GM18861 (cell line): ENCODE data around the gene MAEA.

ENCODE experiments used
- ATAC-seq: cut with Tn5 transposase; IDR thresholded peaks from one replicate; pipeline ENCODE4 v1.9.1; 2021; ENCODE audit not compliant: unreplicated experiment

The MAEA gene

DNA sequence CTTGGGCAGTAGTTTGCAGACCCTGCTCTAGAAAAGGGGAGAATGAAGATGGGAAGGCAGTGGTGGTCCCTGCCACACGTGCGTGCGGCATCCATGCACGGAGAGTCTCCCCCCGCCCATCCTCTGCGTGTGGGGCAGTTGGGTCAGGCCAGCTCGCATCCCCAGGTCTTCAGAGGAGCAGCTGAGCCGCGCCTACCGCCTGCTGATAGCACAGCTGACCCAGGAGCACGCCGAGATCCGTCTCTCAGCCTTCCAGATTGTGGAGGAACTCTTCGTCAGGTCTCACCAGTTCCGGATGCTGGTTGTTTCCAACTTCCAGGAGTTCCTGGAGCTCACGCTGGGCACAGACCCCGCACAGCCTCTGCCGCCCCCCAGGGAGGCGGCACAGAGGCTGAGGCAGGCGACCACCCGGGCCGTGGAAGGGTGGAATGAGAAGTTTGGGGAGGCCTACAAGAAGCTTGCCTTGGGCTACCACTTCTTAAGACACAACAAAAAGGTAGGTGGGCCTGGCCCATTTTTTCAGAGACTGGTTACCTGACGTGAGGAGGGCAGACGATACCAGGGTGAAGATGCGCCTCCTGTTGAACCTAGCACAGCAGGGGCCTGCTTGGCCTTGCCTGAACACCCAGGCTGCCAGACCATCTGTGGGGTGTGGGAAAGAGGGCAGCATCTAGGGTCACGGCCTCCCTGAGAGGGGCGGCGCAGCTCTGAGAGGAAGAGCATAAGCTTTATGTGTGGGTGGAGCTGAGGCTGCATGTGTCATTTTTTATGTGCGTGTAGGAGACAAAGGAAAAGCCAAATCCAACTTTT, 59.9 kb downstream of the MAEA start:
- no peak for ATAC-seq

GRCh38 chr4:1350169-1350520, 60.5 kb downstream of the MAEA start:
- ATAC-seq = no peak

- no peak for ATAC-seq
Measured at GRCh38 chr4:1351854-1352566, 62.3 kb downstream of the MAEA start.

DNA sequence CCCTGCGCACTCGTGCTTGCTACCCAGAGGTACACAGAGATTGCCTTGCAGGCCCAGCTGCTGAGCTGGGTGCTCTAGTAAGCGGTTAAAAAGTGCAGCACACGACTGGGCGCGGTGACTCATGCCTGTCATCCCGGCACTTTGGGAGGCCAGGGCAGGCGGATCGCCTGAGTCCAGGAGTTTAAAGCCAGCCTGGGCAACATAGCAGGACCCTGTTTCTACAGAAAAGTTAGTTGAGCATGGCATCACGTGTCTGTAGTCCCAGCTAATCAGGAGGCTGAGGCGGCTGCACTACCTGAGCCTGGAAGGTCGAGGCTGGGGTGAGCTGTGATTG, 62.8 kb downstream of the MAEA start:
- no peak for ATAC-seq

GRCh38 chr4:1353186-1354055, 63.7 kb downstream of the MAEA start:
- ATAC-seq = no peak

DNA sequence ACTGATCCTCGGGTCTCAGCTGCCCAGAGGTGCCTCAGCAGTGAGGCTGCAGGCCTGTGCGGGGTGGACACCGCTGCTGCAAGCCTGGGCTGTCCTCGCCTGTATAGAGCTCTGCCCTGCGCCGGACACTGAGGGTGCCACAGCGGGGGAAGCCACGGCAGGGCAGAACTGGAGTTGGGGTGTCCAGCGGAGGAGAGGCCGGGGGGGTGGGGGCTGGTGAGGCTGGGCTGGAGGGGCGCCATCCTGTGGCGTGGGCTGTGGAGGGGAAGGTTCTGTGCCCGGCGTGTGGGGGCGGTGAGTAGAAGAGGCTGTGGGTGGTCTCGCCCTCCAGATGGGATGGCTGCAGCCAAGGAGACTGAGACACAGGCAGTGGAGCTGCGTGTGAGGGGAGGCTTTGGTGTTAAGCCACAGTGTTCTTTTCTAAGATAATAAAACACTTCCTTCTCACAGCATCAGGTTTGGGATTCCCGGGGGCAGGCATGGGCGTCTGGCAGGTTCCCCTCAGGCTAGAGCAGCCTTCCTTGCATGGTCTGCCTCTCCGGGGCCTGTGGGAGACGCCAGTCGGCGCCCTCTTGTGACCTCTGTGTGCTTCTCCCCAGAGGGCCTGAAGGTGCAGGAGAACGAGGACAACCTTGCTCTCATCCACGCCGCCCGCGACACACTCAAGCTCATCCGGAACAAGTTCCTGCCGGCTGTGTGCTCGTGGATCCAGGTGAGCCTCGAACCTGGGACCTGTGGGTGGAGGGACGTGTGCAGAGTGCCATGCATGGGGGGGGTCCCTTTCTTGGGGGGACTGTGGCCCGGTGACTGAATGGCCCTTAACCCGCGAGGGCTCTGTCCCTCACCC, 64.7 kb downstream of the MAEA start:
- no peak for ATAC-seq

DNA sequence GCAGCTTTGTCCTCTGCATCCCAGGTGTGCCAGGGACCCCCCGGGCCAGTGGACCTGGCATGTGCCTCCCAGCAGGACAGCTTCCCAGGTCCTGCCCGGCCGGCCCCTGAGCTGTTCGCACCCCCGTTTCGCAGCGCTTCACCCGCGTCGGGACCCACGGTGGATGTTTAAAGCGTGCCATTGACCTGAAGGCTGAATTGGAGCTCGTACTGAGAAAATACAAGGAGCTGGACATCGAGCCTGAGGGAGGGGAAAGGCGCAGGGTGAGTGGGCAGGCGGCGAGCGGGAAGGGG, 65.2 kb downstream of the MAEA start:
- no peak for ATAC-seq

DNA sequence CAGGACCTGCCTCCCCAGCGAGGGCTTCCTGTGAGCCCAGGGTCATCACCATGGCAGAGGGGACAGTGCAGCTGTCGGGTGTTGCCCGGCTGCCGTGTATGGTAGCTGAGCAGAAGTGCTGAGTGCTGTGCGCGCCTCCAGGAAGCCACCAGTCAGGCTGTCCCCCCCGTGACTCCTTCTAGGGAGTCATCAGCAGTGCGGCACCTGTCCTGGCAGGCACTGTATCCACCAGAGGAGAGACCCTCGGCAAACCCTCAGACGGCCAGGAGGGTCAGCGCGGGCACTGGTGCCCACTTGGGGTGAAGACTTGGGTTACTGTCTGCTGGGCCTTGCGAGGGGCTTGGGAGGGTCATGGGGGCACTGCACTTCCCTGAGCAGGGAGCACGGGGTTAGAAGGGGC, 65.7 kb downstream of the MAEA start:
- no peak for ATAC-seq

- ATAC-seq = no peak
Measured at GRCh38 chr4:1356181-1356998, 66.7 kb downstream of the MAEA start.

DNA sequence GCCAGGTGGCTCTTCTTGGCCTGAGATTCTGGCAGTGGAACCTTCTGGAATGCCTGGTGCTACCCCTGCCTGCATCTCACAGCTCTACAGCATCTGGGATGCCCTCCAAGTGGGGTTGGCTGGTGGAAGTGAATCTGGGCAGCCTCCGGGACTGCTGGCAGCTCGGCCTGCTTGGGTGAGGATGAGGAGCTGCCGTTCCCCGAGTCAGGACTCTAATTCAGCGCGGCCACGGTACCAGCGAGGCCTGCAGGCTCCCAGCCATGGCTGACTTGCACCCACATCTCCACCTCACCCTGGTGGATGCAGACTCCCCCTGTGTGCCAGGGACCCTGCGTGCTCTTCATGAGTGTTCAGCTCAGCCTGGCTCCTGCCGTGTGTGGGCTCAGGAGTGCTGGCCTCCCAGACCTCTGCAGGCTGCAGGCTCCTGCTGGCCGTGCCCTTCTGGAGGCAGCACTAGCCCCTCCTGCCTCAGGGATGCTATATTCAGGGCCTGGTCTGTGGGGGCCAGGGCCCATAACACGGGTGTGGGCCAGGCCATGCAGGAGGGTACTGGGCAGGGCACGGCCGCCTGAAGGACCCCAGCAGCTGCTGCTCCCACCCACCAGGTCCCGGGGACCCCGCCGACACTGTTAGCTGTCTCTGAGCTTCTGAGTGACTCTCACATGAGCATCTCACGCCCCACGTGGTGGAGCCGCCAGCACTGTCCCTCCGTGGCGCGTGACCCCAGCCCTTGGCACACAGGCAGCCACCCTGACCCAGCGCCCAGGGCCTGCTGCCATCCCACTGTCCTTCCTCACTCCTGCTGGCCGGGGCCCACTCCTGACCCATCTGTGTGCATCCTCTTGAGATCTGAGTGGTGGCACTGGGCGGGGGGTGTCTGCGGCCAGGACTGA, 67.9 kb downstream of the MAEA start:
- ATAC-seq = no peak

- ATAC-seq = no peak
Measured at GRCh38 chr4:1358421-1359143, 68.9 kb downstream of the MAEA start.

DNA sequence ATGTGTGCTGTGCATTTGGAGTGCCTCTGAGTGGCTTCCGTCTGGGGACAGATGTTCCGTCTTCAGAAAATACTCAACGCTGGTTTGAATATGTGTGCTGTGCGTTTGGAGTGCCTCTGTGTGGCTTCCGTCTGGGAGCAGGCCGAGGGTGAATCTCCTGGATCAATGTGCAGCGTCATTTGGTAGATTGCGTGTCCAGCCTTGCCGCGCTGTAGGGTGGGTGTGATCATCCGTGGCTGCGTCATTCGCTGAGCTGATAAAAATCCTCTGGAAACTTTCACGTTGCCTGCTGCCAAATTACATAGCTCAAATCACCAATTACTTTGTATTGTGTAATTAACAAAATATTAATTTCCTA, 69.4 kb downstream of the MAEA start:
- ATAC-seq = no peak

GRCh38 chr4:1359976-1360375, 70.3 kb downstream of the MAEA start:
- no peak for ATAC-seq

GRCh38 chr4:1360423-1361283, 71.0 kb downstream of the MAEA start:
- no peak for ATAC-seq

GRCh38 chr4:1361431-1361830, 71.7 kb downstream of the MAEA start:
- ATAC-seq = no peak

GRCh38 chr4:1362046-1362445, 72.4 kb downstream of the MAEA start:
- ATAC-seq = no peak

- ATAC-seq = no peak
Measured at GRCh38 chr4:1362521-1362920, 72.8 kb downstream of the MAEA start.

- no peak for ATAC-seq
Measured at GRCh38 chr4:1363513-1363912, 73.8 kb downstream of the MAEA start.
